Retina (tissue), 1 donor: ENCODE data around the gene TMEM47.

Experiments used
- DNase-seq: peaks from one replicate; pipeline ENCODE4 v3.0.0-alpha.2; 2016

The TMEM47 gene

DNA sequence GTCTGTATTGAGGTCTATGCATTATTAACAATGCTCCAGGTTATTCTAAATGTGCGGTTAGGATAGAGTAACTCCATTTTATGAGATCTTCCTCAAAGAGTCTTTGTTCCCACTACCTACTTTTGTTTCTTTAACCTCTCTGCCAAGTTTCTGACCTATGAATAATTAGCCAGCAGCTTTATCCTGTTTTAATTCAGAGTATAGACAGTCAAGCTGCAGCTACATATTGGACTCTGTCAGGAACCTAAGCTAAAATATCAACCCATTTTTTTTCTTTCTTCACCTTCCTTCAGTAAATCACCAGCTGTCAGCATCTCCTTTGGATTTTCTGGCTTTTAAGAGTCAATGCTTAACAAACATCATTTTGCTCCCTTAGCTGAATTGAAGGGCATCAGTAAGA lies 72.3 kb downstream of the TMEM47 start:
- no peak for DNase-seq

- no peak for DNase-seq
Measured at GRCh38 chrX:34580069-34580468, 77.0 kb downstream of the TMEM47 start.

DNA sequence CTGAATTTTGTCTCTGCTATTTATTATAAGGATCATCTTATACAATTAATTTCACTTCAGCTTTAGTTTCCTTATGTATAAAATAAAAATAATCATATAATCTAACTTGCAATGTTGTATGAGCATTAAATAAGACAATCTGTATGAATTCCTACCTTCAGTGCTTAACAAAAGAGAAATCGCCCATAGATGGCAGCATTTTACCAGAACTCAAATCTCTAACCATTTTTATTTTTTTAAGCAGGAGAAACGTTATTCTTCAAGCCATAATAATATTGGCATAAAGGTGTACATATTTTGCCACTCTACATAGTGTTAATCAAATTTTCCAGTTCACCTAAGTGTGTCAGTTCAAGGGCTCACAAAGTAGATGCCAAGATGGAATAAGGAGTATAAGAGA lies 78.8 kb downstream of the TMEM47 start:
- no peak for DNase-seq
